HepG2 (cell line): ENCODE results near the gene NME4. TPM values are rescaled to one million over a fixed set of nuclear protein-coding genes. Genes with fewer than 3 reads are reported as not detected.

Source experiments
- ATAC-seq: fragments of 200-7000 bp; cut with Tn5 transposase; 3 replicates; pipeline ENCODE4 v1.9.1; 2020; ENCODE audit warnings: mild to moderate bottlenecking, moderate library complexity
- BruUV-seq: library from RNA; stranded (reverse); fragments of 400-500 nt; replicated peaks from 2 replicates; lab custom pipeline; 2021; lab: Mats Ljungman, UMichigan
- CTCF ChIA-PET: fragments of 300-600 bp; formaldehyde crosslinking; extraction: SDS; loops from one replicate; lab custom pipeline; 2021; ENCODE audit warnings: low total read pairs, inconsistent platforms, low intra/inter-chr PET ratio; lab: Yijun Ruan, JAX
- POLR2A ChIA-PET: fragments of 350-600 bp; sonication (Branson Sonifier 250); formaldehyde crosslinking; loops from one replicate; lab custom pipeline; 2020; ENCODE audit warnings: antibody characterized with exemption, inconsistent platforms; lab: Yijun Ruan, JAX
- DNase-seq: peaks from one replicate; pipeline ENCODE4 v3.0.0-alpha.2; 2015; ENCODE audit warnings: low spot score
- FAIRE-seq: peaks from 3 replicates; lab custom pipeline; 2011; peaks lifted over from hg19 to GRCh38; lab: Jason Lieb, UNC
- H2AFZ ChIP-seq: one replicate; pipeline ENCODE4 v1.6.1; 2011; ENCODE audit warnings: low read length, inconsistent platforms
- H3K27ac ChIP-seq: fragments of 300-600 bp; 3 replicates; pipeline ENCODE4 v1.8.0; 2011; ENCODE audit warnings: mixed run types, mild to moderate bottlenecking, mixed read lengths, low read length, inconsistent platforms; ENCODE audit not compliant: insufficient read depth; ENCODE audit errors: extremely low read length
- H3K27me3 ChIP-seq, 2 experiments: fragments of 200-600 bp in 1 of 2; 2 replicates in 1 of 2; 3 replicates in 1 of 2; pipeline versions ENCODE4 v1.6.0 to v1.8.0; 2011; ENCODE audit warnings: low read length in 2 of 2, mild to moderate bottlenecking in 2 of 2, moderate library complexity in 2 of 2, inconsistent platforms in 1 of 2; ENCODE audit not compliant: insufficient read depth in 2 of 2, control insufficient read depth in 1 of 2
- H3K36me3 ChIP-seq, 2 experiments: fragments of 200-600 bp in 1 of 2; replicated peaks in 1 of 2; 2 replicates in 1 of 2; 3 replicates in 1 of 2; pipeline versions ENCODE4 v1.5.1 to v1.8.0; 2011; ENCODE audit warnings: low read length in 2 of 2, inconsistent platforms in 1 of 2; ENCODE audit not compliant: insufficient read depth in 2 of 2, control insufficient read depth in 1 of 2
- H3K4me1 ChIP-seq: 2 replicates; pipeline ENCODE4 v1.5.1; 2012; ENCODE audit warnings: low read length, inconsistent platforms; ENCODE audit not compliant: insufficient read depth
- H3K4me2 ChIP-seq: 2 replicates; pipeline ENCODE4 v1.6.0; 2011; ENCODE audit warnings: low read depth, low read length, inconsistent platforms
- H3K4me3 ChIP-seq, 3 experiments: fragments of 200-600 bp in 1 of 3; sonication (generic), shearing (Covaris generic) in 1 of 3; replicated peaks in 1 of 3; 2 replicates each; pipeline ENCODE4 v1.5.1; 2011 to 2016; ENCODE audit warnings: low read length in 3 of 3, inconsistent platforms in 2 of 3, low read depth in 2 of 3, mild to moderate bottlenecking in 2 of 3, control low read depth in 1 of 3, mixed read lengths in 1 of 3; ENCODE audit not compliant: insufficient read depth in 1 of 3
- H3K79me2 ChIP-seq: one replicate; pipeline ENCODE4 v1.6.1; 2011; ENCODE audit warnings: low read length, inconsistent platforms; ENCODE audit not compliant: insufficient read depth
- H3K9ac ChIP-seq: 2 replicates; pipeline ENCODE4 v1.6.0; 2011; ENCODE audit warnings: mild to moderate bottlenecking, low read depth, low read length, inconsistent platforms; ENCODE audit not compliant: insufficient read depth
- H3K9me3 ChIP-seq: 2 replicates; pipeline ENCODE4 v1.5.1; 2012; ENCODE audit warnings: mild to moderate bottlenecking, low read length
- H4K20me1 ChIP-seq: 2 replicates; pipeline ENCODE4 v1.6.0; 2011; ENCODE audit warnings: inconsistent platforms, mild to moderate bottlenecking, low read length, moderate library complexity; ENCODE audit not compliant: insufficient read depth
- AGO2 ChIP-seq: fragments of 200-400 bp; formaldehyde crosslinking; optimal IDR thresholded peaks from 2 replicates; pipeline ENCODE3; 2017; ENCODE audit warnings: mild to moderate bottlenecking, low read depth, low read length, moderate library complexity
- DMAP1 ChIP-seq: IDR thresholded peaks from 2 replicates; pipeline ENCODE4 v1.6.1; 2016
- GABPB1 ChIP-seq: IDR thresholded peaks from 2 replicates; pipeline ENCODE4 v1.6.1; 2016; ENCODE audit warnings: mild to moderate bottlenecking, missing genetic modification reagents, moderate library complexity, missing compliant biosample characterization
- NR2F2 ChIP-seq: IDR thresholded peaks from 2 replicates; pipeline ENCODE4 v1.6.1; 2012; ENCODE audit warnings: low read depth, inconsistent platforms, borderline replicate concordance
- RBFOX2 ChIP-seq: fragments of 200-400 bp; formaldehyde crosslinking; IDR thresholded peaks from 2 replicates; pipeline ENCODE4 v1.6.1; 2017; ENCODE audit warnings: low read depth, mild to moderate bottlenecking, low read length
- ZBTB20 ChIP-seq: sonication (generic); formaldehyde crosslinking; IDR thresholded peaks from 2 replicates; pipeline ENCODE4 v1.8.1; 2023; ENCODE audit warnings: missing genetic modification reagents, low read depth, mild to moderate bottlenecking, borderline replicate concordance
- WGBS: methylation state at CpG from one replicate; pipeline ENCODE4 v1.1.6; 2017; ENCODE audit warnings: low lambda C conversion rate; 5-methylcytosine and 5-hydroxymethylcytosine counted together
- in situ Hi-C: cut with HindIII; loops from 2 replicates; pipeline ENCODE4 v1.10.0; 2017; ENCODE audit warnings: low pct_unique_long_range_greater_than_20kb; ENCODE audit not compliant: extremely low pct_ligation_motif_present
- intact Hi-C: fragments of 100-400 bp; cut with micrococcal nuclease; formaldehyde crosslinking; loops from one replicate; pipeline ENCODE4 v1.10.0; 2022; ENCODE audit not compliant: unreplicated experiment
- polyA plus RNA-seq, 8 experiments: library from polyadenylated mRNA; depleted of rRNA in 3 of 8; stranded (reverse) in 7 of 8; unstranded in 1 of 8; fragments of >200 nt; fragmentation: Illumina TruSeq in 4 of 8; extraction: Trizol in 4 of 8; gene quantifications; 2 replicates each; pipeline versions ENCODE4 v1.2.1 to v1.2.3, GENCODE V29; 2011 to 2016; ENCODE audit warnings: low read depth in 4 of 8, missing spikeins in 1 of 8, mixed read lengths in 1 of 8; ENCODE audit not compliant: insufficient read depth in 1 of 8
- total RNA-seq, 5 experiments: library from RNA; depleted of rRNA; stranded (reverse); fragments of >200 nt; fragmentation: Illumina TruSeq; extraction: Trizol; gene quantifications; 2 replicates each; pipeline ENCODE4 v1.2.3, GENCODE V29; 2016; ENCODE audit warnings: low read depth in 1 of 5
- TF ChIP-seq, protein P1 (sequence below): sonication (generic); formaldehyde crosslinking; IDR thresholded peaks from 2 replicates; pipeline ENCODE4 v1.4.0; 2020; ENCODE audit warnings: mild to moderate bottlenecking, missing genetic modification reagents

NME4 gene
- total and polyA plus RNA-seq, 2 of the 13 experiments (the other 11 are each of a cell fraction or from before 2014, with no cell fraction given) = 121 to 263 TPM

DNA sequence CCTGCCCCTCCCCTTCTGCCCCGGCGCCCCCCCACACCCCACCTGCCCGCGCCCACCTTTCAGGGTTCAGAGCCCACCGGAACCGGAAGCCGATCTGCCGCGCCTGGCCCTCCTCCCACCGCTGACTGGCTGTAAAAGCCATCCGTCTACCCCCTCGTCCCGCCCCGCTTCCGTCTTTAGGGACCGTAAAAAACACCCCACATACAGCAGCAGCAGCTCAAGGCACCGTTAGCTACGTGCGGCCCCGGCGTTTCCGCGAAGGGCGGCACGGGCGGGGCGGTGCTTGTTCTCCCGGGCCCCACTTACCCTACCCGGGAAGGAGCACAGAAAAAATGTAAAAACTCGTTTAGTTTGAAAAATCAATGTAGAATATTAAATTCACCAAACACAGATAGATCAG, 26.6 kb upstream of the NME4 start, which contains the start of gene MRPL28 (continued):
- peak; percentile 93 for TF ChIP-seq GABPB1 (CRISPR knock-in tag)

DNA sequence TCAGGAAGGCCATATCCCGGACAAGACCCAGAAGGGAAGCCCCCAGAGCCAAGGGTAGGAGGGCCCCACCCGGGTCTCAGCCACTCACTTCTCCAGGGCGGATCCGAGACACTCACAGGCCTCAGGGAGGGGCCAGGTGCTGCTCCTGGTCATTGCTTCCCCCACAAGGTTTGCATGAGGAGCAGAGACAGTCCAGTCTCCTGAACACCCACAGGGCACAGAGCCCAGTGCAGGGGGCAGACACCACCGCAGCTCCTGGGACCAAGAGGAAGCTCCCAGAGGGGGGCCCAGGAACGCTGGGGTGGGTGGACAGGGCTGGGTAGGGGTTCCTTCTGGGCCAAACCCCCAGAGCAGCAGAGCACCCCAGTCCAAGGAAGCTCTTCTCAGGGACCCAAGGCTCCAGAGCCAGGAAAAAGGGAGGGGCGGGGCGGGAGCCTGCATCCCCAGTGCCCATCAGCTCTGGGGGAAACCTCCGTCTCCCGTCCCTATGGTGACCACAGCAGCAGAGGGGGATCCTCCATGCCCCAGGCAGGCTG, 26.0 kb upstream of the NME4 start:
- ChIA-PET CTCF (no interaction called here), POLR2A (interaction anchor here (1.0 to 2.8 kb wide), 5 partner anchors 9 to 136 kb away, joined by 4 to 27 read pairs (median 6); partner anchors contain the start of genes AXIN1, DECR2, FAM234A and PGAP6)
- WGBS = 85% methylated on average over 4 of the region's 10 CpGs
- Histone ChIP-seq H3K4me2 (peak overlapping the region; percentile 64), H3K36me3 (peaks cover 16 to 40% of the 10 kb centered on the region in 2 experiments; a peak in 4 of 5 replicates), H3K27me3 (no peaks in the 10 kb centered on the region), H4K20me1 (no peaks in the 10 kb centered on the region), H3K27ac (peak overlapping the region; percentile 44), H2AFZ (no peak overlapping the region), H3K4me3 (peak overlapping the region in 2 of 3 experiments; percentile 36 to 44; a peak in 5 of 6 replicates), H3K9me3 (no peaks in the 10 kb centered on the region), H3K9ac (0 out of 2 replicates have a peak overlapping the region, but pooled peaks have one; percentile 28), H3K79me2 (peaks cover 6% of the 10 kb centered on the region), H3K4me1 (peaks cover 24% of the 10 kb centered on the region)
- no peak; the same call in 2 of the 3 replicates for ATAC-seq
- intact Hi-C loops (no loop called here), in situ Hi-C loops (no loop called here)
- no TSS peak for BruUV-seq
- no peak for FAIRE-seq
- TF ChIP-seq NR2F2 (no peak), ZBTB20 (CRISPR knock-in tag) (no peak), AGO2 (peak; percentile 33), DMAP1 (CRISPR knock-in tag) (0 out of 2 replicates have a peak, but pooled peaks have one; percentile 8), RBFOX2 (0 out of 2 replicates have a peak, but pooled peaks have one; percentile 7)
- TF ChIP-seq, protein P1, sequence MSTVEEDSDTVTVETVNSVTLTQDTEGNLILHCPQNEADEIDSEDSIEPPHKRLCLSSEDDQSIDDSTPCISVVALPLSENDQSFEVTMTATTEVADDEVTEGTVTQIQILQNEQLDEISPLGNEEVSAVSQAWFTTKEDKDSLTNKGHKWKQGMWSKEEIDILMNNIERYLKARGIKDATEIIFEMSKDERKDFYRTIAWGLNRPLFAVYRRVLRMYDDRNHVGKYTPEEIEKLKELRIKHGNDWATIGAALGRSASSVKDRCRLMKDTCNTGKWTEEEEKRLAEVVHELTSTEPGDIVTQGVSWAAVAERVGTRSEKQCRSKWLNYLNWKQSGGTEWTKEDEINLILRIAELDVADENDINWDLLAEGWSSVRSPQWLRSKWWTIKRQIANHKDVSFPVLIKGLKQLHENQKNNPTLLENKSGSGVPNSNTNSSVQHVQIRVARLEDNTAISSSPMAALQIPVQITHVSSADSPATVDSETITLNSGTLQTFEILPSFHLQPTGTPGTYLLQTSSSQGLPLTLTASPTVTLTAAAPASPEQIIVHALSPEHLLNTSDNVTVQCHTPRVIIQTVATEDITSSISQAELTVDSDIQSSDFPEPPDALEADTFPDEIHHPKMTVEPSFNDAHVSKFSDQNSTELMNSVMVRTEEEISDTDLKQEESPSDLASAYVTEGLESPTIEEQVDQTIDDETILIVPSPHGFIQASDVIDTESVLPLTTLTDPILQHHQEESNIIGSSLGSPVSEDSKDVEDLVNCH = no peak
- TF ChIP-seq, all 625 proteins: peak for 3
- DNase-seq = no peak
